GM19043 (cell line): ENCODE data around the gene NFIL3.

Source experiments
- ATAC-seq: cut with Tn5 transposase; IDR thresholded peaks from one replicate; pipeline ENCODE4 v1.9.1; 2021; ENCODE audit warnings: low read depth; ENCODE audit not compliant: unreplicated experiment

Gene NFIL3

GRCh38 chr9:91422758-91423711 lies 597 bp downstream of the NFIL3 start:
- ATAC-seq = peak; percentile 27

GRCh38 chr9:91421971-91422757 lies 1.5 kb downstream of the NFIL3 start:
- no peak for ATAC-seq

GRCh38 chr9:91421128-91421765 lies 2.4 kb downstream of the NFIL3 start:
- no peak for ATAC-seq

GRCh38 chr9:91420501-91421127 lies 3.0 kb downstream of the NFIL3 start:
- no peak for ATAC-seq

GRCh38 chr9:91419222-91420191 lies 4.1 kb downstream of the NFIL3 start:
- ATAC-seq = no peak

- ATAC-seq = no peak
These were observed 5.4 kb downstream of the NFIL3 start for GRCh38 chr9:91418215-91418610.

GRCh38 chr9:91417602-91418214 lies 5.9 kb downstream of the NFIL3 start:
- ATAC-seq = no peak

- no peak for ATAC-seq
These were observed 7.4 kb downstream of the NFIL3 start for GRCh38 chr9:91416096-91416712.

- ATAC-seq = peak; percentile 90
These were observed 8.3 kb downstream of the NFIL3 start for GRCh38 chr9:91415290-91415689.

- no peak for ATAC-seq
These were observed 10.7 kb downstream of the NFIL3 start for GRCh38 chr9:91412941-91413340.

- ATAC-seq = no peak
These were observed 12.4 kb downstream of the NFIL3 start for GRCh38 chr9:91411096-91411771.

GRCh38 chr9:91410161-91410560 lies 13.5 kb downstream of the NFIL3 start:
- ATAC-seq = no peak

- ATAC-seq = no peak
These were observed 15.2 kb downstream of the NFIL3 start for GRCh38 chr9:91408475-91408874.

- no peak for ATAC-seq
These were observed 15.9 kb downstream of the NFIL3 start for GRCh38 chr9:91407580-91408318.

GRCh38 chr9:91405343-91406077 lies 18.1 kb downstream of the NFIL3 start:
- ATAC-seq = no peak

GRCh38 chr9:91403665-91404543 lies 19.7 kb downstream of the NFIL3 start:
- no peak for ATAC-seq
